OCI-M1 (cell line): ENCODE measurements around the gene ELMO3.

Experiments used
- DNase-seq: peaks from one replicate; lab custom pipeline; 2025; lab: John Stamatoyannopoulos, UW

ELMO3 gene

GRCh38 chr16:67163999-67164558 lies 34.9 kb upstream of the ELMO3 start:
- no peak for DNase-seq

GRCh38 chr16:67164599-67165061 lies 34.3 kb upstream of the ELMO3 start, which contains the start of gene HSF4:
Gene HSF4 (plus strand): TSS chr16:67164745. CDS start chr16:67164812, 67 bp downstream.
- DNase-seq: peak; percentile 70

- DNase-seq: no peak
Observed at GRCh38 chr16:67165121-67166078, 33.5 kb upstream of the ELMO3 start.

GRCh38 chr16:67166110-67166547 lies 32.8 kb upstream of the ELMO3 start:
- DNase-seq: no peak

GRCh38 chr16:67166598-67167168 lies 32.2 kb upstream of the ELMO3 start:
- DNase-seq: no peak

- no peak for DNase-seq
Observed at GRCh38 chr16:67167588-67167987, 31.3 kb upstream of the ELMO3 start.

GRCh38 chr16:67169011-67169451 lies 29.9 kb upstream of the ELMO3 start:
- no peak for DNase-seq

- peak; percentile 69 for DNase-seq
Observed at GRCh38 chr16:67169642-67170167, 29.2 kb upstream of the ELMO3 start.

- DNase-seq: peak; percentile 91
Observed at GRCh38 chr16:67170168-67170948, 28.6 kb upstream of the ELMO3 start, which contains the start of gene NOL3. Gene NOL3 (plus strand): TSS chr16:67170538.

GRCh38 chr16:67170949-67171649 lies 27.8 kb upstream of the ELMO3 start:
- DNase-seq: no peak

GRCh38 chr16:67173323-67173722 lies 25.6 kb upstream of the ELMO3 start:
- DNase-seq: no peak

- DNase-seq: peak; percentile 56
Observed at GRCh38 chr16:67173808-67174705, 24.9 kb upstream of the ELMO3 start.

- no peak for DNase-seq
Observed at GRCh38 chr16:67174706-67175231, 24.2 kb upstream of the ELMO3 start.

- DNase-seq: no peak
Observed at GRCh38 chr16:67176662-67177061, 22.3 kb upstream of the ELMO3 start.

GRCh38 chr16:67177743-67178699 lies 20.9 kb upstream of the ELMO3 start:
- peak; percentile 39 for DNase-seq

- DNase-seq: peak; percentile 22
Observed at GRCh38 chr16:67179421-67180080, 19.4 kb upstream of the ELMO3 start.

GRCh38 chr16:67180166-67180565 lies 18.8 kb upstream of the ELMO3 start:
- DNase-seq: no peak

GRCh38 chr16:67181346-67181745 lies 17.6 kb upstream of the ELMO3 start:
- no peak for DNase-seq
